ENCODE results near the gene ARHGAP45. TPM values are rescaled to one million over a fixed set of nuclear protein-coding genes. Genes with fewer than 3 reads are reported as not detected.
"Not testable (repeated sequence)": the region's sequence is repeated elsewhere in the genome, so short reads cannot be mapped to it uniquely, and the experiment has no call there.

Gene ARHGAP45
- total RNA-seq, 1 donor from 2014 or later, result 0.67 TPM

DNA sequence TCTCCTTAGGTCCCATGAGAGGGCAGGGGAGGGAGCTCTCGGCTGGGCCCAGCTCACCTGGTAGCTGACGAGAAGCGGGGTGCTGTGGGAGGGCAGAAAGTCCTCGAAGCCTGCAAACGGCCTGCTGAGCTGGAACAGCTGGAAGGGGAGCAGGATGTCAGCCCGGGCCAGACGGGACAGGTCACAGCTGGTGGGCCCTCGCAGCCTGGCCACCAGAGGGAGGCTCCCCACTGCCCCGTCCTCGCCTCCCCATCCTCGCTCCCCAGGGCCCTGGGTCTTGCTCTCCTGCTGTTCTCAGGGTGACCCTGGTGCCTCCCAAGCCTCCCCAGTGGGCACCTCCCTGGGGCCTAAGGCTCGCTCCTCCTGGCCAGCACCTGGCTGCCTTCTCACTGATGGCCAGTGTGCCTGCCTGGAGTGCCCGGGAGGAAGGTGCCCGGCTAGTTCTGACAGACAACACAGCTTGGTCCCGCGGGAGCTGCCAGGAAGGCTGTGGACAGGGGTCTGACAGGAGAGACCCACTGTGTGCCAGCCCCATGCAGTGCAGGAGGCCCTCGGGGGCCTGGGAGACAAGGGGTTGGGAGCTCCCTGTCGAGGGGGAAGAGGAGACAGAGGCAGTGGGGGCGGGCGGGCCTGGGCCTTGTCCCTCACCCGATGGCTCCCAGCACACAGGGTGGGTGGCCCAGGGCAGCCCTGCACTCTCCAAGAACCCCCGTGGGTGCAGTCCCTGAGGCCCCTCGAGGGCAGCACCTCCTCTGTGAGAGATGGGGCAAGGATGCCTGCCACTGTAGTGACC lies 57.1 kb downstream of the ARHGAP45 start:
- TF ChIP-seq, protein P1, sequence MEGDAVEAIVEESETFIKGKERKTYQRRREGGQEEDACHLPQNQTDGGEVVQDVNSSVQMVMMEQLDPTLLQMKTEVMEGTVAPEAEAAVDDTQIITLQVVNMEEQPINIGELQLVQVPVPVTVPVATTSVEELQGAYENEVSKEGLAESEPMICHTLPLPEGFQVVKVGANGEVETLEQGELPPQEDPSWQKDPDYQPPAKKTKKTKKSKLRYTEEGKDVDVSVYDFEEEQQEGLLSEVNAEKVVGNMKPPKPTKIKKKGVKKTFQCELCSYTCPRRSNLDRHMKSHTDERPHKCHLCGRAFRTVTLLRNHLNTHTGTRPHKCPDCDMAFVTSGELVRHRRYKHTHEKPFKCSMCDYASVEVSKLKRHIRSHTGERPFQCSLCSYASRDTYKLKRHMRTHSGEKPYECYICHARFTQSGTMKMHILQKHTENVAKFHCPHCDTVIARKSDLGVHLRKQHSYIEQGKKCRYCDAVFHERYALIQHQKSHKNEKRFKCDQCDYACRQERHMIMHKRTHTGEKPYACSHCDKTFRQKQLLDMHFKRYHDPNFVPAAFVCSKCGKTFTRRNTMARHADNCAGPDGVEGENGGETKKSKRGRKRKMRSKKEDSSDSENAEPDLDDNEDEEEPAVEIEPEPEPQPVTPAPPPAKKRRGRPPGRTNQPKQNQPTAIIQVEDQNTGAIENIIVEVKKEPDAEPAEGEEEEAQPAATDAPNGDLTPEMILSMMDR (IDR thresholded peaks at IDR 0.05), result no peak
- Mint-ChIP-seq H3K4me1 (ENCODE audit: unreplicated experiment) (peaks cover 36% of the 10 kb centered on the region), H3K27ac (ENCODE audit: unreplicated experiment) (no peak overlapping the region), H3K9me3 (ENCODE audit: unreplicated experiment) (no peaks in the 10 kb centered on the region), H3K36me3 (ENCODE audit: unreplicated experiment) (peaks cover 13% of the 10 kb centered on the region), H3K4me3 (ENCODE audit: unreplicated experiment) (no peak overlapping the region), H3K27me3 (ENCODE audit: unreplicated experiment) (no peaks in the 10 kb centered on the region)
- DNase-seq (ENCODE audit: extremely low spot score, unreplicated experiment), result no peak

DNA sequence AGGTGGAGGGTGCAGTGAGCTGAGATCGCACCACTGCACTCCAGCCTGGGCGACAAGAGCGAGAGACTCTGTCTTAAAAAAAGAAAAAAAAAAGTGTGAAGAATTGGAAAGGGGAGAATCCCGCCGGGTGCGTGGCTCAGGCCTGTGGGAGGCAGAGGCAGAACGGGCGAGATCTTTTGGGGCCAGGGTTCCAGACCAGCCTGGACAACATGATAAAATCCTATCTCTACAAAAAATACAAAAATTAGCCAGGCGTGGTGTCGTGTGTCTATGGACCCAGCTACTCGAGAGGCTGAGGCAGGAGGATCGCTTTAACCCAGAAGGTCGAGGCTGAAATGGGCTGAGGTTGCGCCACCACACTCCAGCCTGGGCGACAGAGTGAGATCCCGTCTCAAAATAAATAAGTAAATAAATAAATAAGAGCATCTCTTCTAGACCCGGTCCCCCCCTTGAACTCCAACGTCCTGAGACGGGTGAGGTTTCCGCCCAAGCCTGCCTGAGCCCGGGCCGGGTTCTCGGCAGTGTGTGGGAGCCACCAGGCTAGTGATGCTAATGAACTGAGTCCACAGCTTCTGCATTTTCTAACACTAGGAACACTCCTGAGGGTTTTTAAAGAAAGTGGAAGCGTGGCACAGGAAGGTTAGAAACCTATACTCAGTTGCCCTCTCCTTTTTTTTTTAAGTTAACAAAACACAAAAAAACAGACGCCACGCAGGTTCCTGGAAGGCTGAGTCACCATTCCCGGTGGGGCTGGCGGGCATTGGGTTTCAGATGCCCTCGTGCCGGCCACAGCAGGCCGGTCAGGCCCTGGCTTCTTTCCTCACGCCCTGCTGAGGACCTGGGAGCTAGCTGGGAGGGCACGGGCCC lies 58.9 kb downstream of the ARHGAP45 start:
- Mint-ChIP-seq H3K4me1 (ENCODE audit: unreplicated experiment) (peaks cover 45% of the 10 kb centered on the region), H3K36me3 (ENCODE audit: unreplicated experiment) (peaks cover 10% of the 10 kb centered on the region), H3K27ac (ENCODE audit: unreplicated experiment) (peak overlapping the region; percentile 85), H3K27me3 (ENCODE audit: unreplicated experiment) (no peaks in the 10 kb centered on the region), H3K9me3 (ENCODE audit: unreplicated experiment) (no peaks in the 10 kb centered on the region), H3K4me3 (ENCODE audit: unreplicated experiment) (no peak overlapping the region)
- TF ChIP-seq, protein P1 (IDR thresholded peaks at IDR 0.05), result no peak
- DNase-seq (ENCODE audit: extremely low spot score, unreplicated experiment), result no peak

- Mint-ChIP-seq H3K4me3 (ENCODE audit: unreplicated experiment) (no peak overlapping the region), H3K36me3 (ENCODE audit: unreplicated experiment) (peaks cover 4% of the 10 kb centered on the region), H3K9me3 (ENCODE audit: unreplicated experiment) (no peaks in the 10 kb centered on the region), H3K27ac (ENCODE audit: unreplicated experiment) (peak overlapping the region; percentile 85), H3K27me3 (ENCODE audit: unreplicated experiment) (no peaks in the 10 kb centered on the region), H3K4me1 (ENCODE audit: unreplicated experiment) (peaks cover 53% of the 10 kb centered on the region)
- DNase-seq (ENCODE audit: extremely low spot score, unreplicated experiment), result no peak
- TF ChIP-seq, protein P1 (IDR thresholded peaks at IDR 0.05), result no peak
Observed at GRCh38 chr19:1126984-1127760, 60.2 kb downstream of the ARHGAP45 start.

DNA sequence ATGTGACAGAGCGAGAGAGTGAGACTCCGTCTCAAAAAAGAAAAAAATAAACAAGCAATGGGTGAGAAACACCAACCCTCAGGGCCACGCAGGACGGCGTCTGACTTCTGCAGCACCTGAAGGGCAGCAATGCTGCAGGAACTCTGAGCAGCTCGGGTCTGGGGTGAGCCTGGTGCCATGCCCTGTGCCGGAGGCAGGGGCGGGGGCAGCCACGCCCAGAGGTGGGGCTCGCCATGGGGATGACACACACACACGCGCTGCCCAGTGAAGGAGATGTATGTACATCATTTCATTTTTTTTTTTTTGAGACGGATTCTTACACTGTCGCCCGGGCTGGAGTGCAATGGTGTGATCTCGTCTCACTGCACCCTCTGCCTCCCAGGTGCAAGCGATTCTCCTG lies 61.1 kb downstream of the ARHGAP45 start:
- Mint-ChIP-seq H3K9me3 (ENCODE audit: unreplicated experiment) (no peaks in the 10 kb centered on the region), H3K4me1 (ENCODE audit: unreplicated experiment) (peaks cover 53% of the 10 kb centered on the region), H3K27ac (ENCODE audit: unreplicated experiment) (no peak overlapping the region), H3K4me3 (ENCODE audit: unreplicated experiment) (no peak overlapping the region), H3K36me3 (ENCODE audit: unreplicated experiment) (peaks cover 2% of the 10 kb centered on the region), H3K27me3 (ENCODE audit: unreplicated experiment) (no peaks in the 10 kb centered on the region)
- TF ChIP-seq, protein P1 (IDR thresholded peaks at IDR 0.05), result no peak
- no peak for DNase-seq (ENCODE audit: extremely low spot score, unreplicated experiment)

DNA sequence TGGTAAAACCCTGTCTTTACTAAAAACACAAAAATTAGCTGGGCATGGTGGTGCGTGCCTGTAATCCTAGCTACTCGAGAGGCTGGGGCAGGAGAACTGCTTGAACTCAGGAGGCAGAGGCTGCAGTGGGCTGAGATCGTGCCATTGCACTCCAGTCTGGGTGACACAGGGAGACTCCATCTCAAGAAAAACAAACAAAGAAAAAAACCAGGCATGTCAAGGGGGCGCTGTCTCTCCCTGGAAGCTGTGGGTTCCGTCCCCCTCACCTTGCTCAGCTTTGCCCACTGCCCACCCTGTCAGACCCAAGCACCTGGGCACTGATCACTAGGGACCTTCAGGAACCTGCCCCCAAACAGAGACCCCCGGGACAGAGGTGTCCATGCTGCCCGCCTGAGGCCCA lies 62.1 kb downstream of the ARHGAP45 start:
- not testable (repeated sequence) for H3K36me3 Mint-ChIP-seq (ENCODE audit: unreplicated experiment); H3K27ac Mint-ChIP-seq (ENCODE audit: unreplicated experiment); H3K9me3 Mint-ChIP-seq (ENCODE audit: unreplicated experiment); H3K27me3 Mint-ChIP-seq (ENCODE audit: unreplicated experiment); H3K4me3 Mint-ChIP-seq (ENCODE audit: unreplicated experiment); DNase-seq (ENCODE audit: extremely low spot score, unreplicated experiment)
- peaks cover 53% of the 10 kb centered on the region for H3K4me1 Mint-ChIP-seq (ENCODE audit: unreplicated experiment)

All from osteocyte (in vitro differentiated cells).